GM18498 (cell line): ENCODE measurements around the gene HRH3.

Experiments
- ATAC-seq: cut with Tn5 transposase; IDR thresholded peaks from one replicate; pipeline ENCODE4 v1.9.1; 2021; ENCODE audit warnings: mild to moderate bottlenecking, moderate library complexity; ENCODE audit not compliant: unreplicated experiment

The HRH3 gene

DNA sequence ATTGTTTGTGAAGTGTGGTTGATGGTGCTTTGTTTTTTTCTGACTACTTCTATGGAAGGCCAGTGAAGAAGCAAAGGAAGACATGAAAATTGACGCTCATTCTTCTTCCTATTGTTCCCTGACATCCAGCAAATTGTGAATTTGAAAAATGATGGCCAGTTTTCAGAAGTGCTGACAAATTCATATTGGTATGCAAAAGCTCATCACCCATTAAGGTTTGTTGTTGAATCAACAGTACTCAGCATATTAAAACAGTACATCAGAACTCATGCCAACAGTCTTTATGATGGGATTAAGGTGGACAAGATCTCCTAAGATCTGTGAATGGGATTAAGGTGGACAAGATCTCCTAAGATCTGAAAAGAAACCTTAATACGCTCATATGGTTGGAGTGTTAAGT, 38.3 kb downstream of the HRH3 start:
- no peak for ATAC-seq

DNA sequence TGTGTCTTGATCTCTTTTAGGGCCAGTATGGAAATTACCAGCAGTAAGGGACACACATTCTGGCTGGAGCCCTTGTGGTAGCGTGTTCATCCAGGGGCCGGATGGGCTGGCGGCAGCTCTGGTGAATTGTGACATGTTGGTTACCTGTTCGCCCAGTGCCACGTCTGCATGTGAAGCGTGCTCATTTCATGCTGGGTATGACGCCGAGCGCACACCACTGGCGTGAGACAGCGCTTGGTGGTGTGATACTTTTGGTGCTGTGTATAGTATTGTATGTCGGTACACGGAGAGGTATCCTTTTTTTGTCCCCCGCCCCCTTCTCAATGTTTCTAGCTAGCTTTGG, 40.9 kb downstream of the HRH3 start:
- no peak for ATAC-seq

DNA sequence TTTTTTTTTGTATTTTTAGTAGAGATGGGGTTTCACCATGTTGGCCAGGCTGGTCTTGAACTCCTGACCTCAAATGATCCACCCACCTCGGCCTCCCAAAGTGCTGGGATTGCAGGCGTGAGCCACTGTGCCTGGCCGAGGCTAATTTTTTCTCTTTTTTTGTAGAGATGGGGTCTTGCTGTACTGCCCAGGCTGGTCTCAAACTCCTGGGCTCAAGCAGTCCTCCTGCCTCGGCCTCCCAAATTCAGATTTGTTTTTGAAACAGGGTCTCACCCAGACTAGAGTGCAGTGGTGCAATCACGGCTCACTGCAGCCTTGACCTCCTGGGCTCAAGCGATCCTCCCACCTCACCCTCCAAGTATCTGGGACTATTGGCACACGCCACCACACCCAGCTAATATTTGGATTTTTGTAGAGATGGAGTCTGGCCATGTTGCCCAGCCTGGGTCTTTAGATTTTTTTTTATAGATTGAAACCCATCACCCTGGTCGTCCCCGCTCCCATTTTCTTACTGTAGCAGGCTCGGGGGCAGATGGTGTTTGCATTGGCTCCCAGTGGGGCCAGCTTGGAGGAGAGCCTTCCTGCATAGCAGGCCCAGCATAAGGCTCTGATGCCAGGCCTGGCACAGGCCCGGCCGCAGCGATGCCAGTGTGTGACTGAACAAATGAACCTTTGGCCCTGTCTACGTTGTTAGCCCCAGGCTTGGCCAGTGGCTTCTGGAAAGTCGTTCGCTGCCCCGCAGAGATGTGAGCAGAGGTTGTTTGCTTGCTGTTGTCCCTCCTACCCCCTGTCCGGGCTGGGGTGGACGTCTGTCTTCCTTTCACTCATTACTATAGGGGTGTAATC, 41.5 kb downstream of the HRH3 start:
- no peak for ATAC-seq

DNA sequence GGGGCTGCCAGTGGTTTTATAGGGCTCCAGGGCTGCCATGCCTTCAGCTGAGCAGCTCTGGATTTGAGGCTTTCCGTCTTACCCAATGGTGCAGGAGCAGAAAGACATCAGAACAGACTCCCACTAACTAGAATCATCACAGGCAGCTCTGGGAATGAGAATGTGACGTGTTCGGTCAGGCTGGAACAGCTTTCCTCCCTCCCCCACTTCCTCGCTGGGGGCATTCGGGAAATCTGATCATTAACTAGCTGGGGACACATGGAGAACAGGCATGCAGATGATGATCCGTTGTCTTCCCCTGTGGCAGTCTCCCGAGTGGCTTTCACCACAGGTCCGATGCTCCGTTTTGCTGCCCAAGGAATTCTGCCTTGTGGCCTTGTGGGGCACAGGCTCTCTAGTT, 42.8 kb downstream of the HRH3 start:
- ATAC-seq: no peak

DNA sequence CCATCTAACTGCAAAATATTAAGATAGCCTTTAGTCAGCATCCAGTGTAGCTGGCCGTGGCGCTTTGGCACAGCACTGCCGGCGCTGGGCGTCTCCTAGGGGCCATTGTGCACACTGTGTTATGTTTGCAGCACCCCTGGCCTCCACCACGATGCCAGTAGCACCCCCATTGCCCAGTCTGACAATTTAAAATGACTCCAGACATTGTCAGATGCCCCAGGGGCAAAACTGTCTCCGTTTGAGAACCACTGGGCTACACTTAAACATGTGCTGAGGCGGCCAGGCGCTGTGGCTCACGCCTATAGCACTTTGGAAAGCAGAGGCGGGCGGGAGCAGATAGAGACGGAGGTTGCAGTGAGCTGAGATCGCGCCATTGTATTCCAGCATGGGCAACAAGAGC, 43.2 kb downstream of the HRH3 start:
- no peak for ATAC-seq

DNA sequence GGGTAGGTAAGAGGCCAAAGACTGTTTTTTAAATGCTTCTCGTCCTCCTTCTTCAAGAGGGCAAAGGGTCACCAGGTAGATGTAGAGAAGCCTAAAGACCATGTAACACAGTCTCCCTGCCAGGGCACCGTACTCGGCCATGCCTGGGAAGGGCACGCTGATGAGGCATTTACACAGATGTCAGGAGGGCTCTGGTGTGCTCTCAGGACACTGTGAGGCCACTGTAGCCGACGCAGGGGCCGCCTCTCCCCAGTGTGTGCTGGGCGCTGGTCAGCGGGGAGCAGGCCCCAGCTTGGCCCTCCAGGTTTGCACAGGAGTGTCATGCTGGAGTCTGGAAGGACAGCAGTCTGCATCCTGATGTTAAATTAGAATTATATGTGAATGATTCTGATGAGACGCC, 44.4 kb downstream of the HRH3 start:
- no peak for ATAC-seq

DNA sequence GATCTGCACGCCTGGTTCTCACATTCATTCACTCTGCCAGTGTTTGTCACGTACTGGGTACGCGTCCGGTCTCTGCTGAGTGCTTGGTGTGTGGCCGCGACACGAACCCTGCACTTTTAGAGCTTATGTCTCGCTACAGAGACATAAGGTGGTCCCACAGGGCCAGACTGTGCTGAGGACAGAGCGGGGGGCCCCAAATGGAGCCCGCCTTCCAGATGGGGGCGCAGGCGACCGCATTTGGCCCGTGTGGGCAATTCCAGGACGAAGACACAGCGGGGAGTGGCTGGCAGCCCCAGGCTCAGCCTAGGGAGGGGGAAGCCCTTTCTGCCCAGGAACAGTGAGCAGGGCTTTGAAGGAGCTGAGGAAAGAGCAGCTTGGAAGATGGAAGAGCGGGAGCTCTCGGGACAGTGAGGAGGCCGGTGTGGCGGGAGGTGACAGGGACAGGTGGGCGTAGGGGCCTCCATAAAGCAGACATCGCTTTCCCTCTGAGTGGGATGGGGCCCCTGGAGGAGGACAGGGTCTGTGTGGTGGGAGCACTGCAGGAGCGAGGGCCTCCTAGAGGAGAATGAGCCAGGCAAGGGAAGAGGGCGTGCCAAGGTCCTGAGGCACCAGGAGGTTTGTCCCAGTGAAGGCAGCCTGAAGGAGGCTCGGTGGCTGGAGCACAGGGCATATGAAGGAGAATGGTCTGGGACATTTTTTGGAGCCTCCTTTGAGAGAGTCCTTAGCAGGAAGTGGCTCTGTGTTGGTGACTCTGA, 45.0 kb downstream of the HRH3 start:
- no peak for ATAC-seq

DNA sequence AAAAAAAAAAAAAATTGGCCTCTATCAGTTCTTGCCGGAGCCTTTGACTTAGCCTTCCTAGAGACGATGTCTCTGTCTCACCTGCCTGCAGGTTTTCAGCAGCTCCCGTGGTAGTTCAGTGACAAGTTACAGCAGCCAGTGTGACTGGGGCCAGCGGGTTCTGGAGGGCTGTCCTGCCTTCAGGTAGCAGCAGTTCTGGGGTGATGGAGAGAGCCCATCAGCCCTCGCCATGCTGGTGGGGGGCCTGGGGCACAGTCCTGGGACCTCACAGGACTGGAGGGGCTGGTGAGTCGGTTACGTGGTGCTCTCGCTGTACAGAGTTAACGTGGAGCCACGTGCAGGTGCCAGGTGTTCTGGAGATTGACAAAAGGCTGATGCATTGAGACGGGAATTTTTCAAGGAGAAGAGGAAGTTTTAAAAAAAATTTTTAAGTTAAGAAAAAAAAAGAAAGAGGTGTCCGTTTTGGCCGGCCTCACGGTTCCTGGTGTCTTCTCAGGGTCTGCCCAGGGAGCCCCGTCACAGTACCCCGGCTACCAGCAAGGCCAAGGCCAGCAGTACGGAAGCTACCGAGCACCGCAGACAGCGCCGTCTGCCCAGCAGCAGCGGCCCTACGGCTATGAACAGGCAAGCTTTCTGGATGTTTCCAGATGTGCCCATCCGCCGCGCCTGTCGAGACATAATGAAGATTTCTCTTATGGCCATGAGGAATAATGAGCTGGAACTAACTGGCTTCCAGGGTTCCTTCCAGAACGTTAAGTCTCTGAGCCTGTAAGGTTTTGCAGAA, 45.9 kb downstream of the HRH3 start:
- no peak for ATAC-seq

DNA sequence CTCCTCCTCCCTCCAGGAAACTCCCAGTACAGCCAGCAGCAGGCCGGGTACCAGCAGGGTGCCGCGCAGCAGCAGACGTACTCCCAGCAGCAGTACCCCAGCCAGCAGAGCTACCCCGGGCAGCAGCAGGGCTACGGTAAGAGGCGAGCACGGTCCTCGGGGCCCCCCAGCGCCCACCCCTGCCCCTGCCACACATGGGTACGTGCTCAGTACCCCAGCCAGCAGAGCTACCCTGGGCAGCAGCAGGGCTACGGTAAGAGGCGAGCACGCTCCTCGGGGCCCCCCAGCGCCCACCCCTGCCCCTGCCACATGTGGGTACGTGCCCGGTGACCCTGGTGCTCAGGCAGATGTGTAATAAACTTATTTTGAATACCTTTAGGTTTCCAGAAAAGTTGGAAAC, 47.4 kb downstream of the HRH3 start:
- no peak for ATAC-seq

DNA sequence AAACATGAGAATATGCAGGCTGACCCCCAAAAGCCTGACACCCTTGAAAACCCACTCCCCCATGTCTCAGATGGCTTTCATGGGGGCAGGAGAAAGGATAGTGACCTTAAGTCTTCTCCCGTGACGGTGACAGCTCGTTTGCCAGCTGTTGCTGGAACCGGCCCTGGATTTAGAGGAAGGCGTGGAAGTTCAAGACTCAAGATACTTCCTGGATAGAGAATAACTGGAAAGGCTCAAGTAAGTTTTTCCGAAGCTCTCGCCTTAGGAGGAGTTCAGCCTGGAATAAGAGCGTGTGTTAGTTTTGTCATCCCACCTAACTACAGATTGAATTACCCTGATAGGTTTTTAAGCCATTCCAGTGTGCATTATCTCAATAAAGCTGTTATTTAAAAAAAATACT, 48.8 kb downstream of the HRH3 start:
- no peak for ATAC-seq

DNA sequence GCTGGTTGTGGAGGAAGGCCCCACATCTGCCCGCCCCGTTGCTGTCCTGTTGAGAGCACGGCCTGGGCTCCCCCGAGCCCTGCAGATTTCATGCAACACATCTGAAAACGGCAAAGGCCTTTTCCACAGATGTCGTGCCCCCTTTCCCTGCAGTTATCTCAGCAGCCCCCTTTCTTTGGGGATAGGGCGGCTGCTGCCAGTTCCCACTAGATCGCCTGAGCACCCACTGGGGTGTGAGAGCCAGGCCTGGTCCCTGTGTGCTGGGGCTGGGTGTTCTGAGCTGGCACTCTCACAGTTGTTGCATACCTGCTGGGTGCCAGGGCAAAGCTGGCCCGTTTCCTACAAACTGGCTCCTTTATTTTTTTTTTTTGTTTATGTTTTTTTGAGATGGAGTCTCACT, 49.5 kb downstream of the HRH3 start:
- ATAC-seq: no peak

DNA sequence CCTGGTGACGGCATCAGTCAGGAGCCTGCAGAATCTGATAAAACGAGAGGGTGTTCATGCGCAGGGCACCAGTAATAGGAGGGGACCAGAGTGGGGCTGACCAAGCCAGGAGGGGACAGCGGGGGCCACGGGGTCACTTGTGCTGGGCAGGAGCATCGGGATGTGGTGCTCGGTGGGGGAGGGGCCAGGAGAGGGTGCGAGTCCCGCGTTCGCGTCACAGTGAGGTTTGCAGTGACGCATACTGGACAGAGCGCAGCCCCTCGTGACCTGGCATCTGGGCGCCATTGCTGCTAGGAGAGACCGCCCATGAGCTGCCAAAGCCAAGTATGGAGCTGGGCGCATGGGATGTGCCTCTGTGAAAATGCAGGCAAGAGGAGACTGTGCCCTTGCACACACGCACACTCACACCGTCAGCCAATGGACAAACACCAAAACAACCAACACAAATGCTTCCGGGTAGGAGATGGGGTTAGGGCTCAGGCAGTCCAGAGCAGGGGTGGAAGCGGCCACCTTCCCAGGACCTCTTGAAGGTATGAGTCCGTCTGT, 51.1 kb downstream of the HRH3 start:
- ATAC-seq: no peak

DNA sequence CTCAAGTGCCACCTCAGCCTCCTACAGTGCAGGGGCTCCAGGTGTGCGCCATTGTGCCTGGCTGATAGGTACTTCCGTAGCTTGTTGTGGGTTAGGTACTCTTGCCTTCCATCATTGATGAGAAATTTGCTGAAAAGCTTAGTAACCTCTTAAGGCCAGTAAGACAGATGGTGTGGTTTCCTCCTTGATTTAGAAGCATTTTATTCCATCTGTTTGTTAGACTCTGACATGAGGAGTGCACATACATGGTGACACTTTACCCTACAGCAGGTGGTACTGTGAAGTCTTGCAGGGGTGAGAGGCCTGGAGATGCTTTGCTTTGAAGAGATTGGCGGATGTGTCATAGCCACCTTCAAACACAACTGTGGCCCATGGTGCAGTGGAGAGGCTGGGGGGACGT, 52.0 kb downstream of the HRH3 start:
- ATAC-seq: no peak

DNA sequence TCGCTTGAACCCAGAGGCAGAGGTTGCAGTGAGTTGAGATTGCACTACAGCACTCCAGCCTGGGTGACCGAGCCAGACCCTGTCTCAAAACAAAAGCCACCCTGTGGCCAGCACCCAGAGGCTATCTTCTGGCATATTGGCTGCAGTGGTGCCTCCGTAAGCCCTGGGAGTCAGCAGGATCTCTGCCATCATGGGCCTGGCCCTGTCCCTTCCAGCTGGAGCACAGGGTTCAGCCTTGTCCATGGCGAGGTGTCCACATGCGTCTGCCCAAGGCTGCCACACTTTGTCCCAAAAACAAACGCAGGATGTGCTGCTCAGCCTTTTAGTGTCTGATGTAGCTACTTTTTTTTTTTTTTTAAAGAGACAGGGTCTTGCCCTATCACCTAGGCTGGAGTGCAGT, 52.6 kb downstream of the HRH3 start:
- no peak for ATAC-seq

DNA sequence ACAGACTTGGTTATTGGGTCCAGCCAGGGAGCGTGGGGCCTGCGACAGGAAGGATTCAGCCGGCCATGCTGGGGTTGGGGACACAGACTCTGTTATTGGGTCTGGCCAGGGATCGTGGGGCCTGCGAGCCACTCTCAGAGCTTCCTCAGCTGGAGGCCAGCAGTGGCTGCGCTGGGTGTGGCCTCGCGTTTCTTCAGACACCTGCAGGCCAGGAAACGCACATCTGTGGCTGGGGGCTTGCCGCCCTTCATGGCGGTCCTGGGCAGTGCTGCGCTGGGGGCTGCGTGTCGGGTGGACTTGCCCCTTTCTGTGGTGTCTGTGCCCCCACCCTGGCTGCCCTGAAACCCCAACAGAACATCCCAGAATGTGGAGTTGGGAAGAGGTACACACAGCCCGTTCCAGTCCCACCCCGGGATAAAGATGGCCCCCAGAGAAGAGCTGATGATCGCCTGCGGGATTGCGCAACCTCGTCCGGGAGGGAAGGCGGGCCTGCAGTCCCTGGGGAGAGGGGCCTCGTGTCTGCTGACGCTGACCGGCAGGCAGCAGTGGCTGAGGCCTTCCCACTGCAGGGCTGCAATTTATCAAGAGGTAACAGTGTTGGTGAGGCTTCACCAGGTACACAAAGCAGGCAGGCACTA, 54.2 kb downstream of the HRH3 start:
- ATAC-seq: no peak
